GM19452 (cell line): ENCODE measurements around the gene OR13J1.
"Not testable (repeated sequence)": the region's sequence is repeated elsewhere in the genome, so short reads cannot be mapped to it uniquely, and the experiment has no call there.

Experiments used
- ATAC-seq: cut with Tn5 transposase; IDR thresholded peaks from one replicate; pipeline ENCODE4 v1.9.1; 2021; ENCODE audit not compliant: unreplicated experiment

The OR13J1 gene

DNA sequence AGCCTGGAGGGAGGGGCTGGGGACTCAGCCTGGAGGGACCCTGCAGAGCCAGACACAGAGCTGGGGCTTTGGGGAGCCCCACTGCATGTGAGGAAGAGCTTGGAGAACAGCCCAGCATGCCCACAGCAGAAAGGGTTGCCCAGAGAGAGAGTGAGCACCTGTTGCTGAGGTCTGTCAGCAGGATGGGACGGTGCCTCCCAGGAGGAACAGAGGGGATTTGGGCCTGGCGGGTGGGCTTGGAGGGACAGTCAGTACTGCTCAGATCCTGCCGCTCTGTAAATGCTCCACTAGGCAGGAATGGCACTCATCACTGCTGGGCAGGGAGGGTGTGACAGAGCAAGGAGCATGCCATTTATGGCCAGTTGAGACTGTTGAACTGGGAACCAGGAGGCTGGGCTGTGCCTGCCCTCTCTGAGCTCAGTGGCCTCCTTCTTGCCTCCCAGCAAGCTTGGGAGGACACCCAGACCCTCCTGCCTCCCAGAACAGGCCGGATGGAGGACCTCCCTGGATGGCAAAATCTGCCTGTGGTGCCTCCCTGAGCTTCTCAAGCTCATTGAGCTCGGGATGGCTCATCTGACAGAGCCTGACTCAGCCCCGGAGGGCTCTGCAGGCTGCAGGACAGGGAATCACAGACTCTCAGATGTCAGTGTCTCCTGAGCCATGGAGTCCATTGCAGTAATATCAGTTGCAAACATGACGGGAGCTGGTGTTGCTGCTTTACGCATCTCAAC is 35.0 kb upstream of the OR13J1 start:
- no peak for ATAC-seq

DNA sequence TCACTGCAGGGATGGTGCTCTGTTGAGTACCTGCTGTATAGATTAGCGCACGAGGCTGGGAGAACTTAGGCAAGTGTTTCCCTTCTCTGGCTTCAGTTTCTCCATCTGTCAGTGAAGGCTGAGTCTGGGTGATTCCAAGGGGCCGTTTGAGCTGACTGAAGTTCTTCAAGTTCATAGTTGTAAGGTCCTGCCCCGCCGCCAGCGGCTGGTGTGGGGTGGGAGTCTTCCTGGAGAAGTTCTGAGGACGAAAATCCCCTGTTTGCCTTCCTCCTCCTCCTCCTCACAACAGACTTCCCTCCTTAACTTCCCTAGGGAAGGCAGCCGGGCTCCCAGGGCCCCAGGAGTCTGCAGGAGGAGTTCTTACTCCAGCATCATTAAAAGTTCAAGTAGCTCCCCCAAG is 34.1 kb upstream of the OR13J1 start:
- ATAC-seq = no peak

DNA sequence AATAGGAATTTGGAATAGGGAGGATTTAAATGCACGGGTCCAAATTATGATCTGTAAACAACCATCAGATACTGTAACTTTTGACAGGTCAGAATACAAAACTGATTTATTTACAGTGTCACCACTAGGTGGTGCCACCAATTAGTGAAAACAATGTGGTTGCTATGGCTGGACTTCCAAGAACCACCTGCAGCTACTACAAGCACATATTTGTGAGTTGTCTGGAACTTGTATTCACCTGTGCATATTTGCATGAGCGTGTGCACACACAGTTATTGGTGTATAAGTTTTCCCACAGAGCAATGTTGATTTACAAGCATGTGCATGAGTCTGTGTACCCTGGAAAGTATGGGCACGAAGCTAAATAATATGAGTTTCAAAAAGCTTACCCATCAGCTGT is 32.8 kb upstream of the OR13J1 start:
- ATAC-seq = no peak

DNA sequence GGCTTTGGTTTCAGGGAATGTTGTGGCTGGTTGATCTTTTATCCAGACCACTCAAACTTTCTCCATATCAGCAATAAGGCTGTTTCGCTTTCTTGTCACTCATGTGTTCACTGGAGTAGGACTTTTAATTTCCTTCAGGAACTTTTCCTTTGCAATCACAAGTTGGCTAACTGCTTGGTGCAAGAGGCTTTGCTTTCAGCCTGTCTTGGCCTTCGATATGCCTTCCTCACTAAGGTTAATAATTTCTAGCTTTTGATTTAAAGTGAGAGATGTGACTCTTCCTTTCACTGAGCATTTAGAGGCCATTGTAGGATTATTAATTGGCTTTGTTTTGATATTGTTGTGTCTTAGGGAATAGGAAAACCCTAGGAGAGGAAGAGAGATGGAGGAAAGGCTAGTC is 28.8 kb upstream of the OR13J1 start:
- no peak for ATAC-seq

DNA sequence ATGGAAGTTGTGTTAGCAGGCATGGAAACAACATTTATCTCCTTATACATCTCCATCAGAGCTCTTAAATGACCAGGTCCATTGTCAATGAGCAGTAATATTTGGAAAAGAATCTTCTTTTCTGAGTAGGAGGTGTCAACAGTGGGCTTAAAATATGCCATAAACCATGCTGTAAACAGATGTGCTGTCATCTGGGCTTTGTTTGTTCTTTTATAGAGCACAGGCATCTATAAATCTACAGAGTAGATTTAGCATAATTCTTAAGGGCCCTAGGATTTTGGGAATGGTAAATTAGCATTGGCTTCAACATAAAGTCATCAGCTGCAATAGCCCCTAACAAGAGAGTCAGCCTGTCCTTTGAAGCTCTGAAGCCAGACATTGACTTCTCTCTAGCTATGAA is 28.1 kb upstream of the OR13J1 start:
- ATAC-seq = no peak

DNA sequence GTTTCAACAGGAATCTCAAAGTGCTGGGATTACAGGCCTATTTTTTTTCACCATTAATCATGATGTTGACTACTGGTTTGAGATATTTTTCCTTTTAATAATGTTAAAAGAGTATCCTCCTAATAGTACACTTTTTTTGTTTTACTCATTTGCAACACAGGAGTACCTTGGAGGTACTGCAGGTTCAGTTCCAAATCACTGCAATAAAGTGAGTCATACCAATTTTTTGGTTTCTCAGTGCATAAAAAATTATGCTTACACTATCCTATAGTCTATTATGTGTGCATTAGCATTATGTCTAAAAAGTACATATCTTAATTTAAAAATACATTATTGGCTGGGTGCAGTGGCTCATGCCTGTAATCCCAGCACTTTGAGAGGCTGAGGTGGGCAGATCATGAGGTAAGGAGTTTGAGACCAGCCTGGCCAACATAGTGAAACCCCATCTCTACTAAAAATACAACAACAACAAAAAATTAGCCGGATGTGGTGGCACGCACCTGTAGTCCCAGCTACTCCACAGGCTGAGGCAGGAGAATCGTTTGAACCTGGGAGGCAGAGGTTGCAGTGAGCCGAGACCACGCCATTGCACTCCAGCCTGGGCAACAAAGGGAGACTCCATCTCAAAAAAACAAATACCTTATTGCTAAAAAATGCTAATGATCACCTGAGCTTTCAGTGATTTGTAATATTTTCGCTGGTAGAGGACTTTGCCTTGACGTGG is 27.3 kb upstream of the OR13J1 start:
- not testable (repeated sequence) for ATAC-seq

DNA sequence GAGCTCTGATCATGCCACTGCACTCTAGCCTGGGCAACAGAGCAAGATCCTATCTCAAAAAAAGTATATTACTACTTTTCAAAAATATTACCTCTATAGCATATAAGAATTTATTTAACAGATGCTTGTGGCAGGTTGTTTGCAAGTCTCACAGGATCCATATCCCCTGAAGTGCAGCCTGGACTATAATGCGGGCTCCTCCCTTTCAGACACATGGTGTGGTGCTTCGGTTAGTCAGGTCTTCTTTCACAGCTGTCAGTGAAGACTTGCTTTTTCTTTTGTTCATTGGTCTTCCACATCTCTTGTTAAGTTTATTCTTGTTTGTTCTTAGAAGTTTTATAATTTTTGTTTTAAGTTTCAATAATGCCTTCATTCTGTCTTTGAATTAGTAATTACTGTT is 26.4 kb upstream of the OR13J1 start:
- no peak for ATAC-seq

DNA sequence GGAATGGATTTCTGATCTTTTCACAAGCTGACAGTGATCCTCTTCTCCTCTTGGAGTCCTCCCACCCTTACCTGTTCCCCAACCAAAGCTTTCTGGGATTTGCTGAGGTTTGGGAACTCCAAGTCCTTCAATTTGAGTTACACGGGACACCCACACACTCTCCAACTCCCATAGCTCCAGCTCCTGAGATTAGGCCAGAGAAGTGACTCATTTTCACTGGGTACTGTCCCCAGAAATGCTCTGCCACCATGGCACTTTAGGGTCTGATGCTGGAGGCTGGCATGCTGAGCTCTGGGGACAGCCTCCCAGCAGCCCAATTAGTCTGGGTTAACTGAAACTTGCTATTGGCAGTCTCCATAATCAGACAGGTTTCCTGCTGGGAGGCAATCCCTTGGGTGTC is 21.9 kb upstream of the OR13J1 start:
- ATAC-seq = no peak

DNA sequence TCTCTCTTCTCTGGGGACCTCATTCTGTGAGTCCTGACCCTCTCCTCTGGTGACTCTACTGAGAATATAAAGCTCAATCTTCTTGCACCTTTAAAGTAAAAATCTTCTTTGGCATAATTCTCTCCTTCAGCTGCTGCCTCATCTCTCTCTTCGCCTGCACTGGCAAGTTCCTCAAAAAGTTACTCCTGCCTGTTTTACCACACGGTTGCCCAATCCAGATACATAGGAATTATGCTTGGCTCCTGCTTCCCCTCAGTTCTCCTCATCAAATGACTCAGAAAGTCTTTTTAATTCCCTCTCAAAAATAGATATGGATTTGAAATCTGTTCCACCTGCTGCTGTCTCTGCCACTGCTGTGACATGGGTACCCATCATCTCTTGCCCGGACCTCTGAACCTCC is 21.4 kb upstream of the OR13J1 start:
- ATAC-seq = no peak

DNA sequence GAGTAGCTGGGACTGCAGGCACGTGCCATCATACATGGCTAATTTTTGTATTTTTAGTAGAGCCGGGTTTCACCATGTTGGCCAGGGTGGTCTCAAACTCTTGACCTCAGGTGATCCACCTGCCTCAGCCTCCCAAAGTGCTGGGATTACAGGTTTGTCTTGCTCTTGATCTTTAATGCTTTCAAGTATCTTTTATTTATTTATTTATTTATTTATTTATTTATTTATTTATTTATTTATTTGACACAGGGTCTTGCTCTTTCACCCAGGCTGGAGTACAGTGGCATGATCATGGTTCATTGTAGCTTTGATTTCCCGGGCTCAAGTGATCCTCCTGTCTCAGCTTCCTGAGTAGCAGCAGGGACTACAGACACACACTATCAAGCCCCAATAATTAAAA is 14.7 kb upstream of the OR13J1 start:
- not testable (repeated sequence) for ATAC-seq

DNA sequence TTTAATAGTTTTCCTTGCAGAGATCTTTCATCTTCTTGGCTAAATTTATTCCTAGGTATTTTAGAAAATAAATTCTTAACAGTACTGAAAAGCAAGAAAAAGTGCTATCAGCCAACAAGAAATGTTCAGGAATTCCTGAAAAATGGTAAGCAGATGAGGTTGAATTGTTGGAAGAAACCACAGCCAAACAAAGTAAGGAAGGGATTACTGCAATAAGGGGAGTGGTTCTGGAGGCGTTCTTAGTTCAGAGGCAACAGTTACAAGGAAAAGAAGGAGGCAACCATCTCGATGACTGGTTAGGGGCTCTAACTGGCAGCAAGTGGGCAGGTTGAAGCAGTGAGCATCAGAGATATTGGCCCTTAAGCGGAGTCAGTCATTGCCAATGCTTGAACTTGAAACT is 12.8 kb upstream of the OR13J1 start:
- no peak for ATAC-seq

DNA sequence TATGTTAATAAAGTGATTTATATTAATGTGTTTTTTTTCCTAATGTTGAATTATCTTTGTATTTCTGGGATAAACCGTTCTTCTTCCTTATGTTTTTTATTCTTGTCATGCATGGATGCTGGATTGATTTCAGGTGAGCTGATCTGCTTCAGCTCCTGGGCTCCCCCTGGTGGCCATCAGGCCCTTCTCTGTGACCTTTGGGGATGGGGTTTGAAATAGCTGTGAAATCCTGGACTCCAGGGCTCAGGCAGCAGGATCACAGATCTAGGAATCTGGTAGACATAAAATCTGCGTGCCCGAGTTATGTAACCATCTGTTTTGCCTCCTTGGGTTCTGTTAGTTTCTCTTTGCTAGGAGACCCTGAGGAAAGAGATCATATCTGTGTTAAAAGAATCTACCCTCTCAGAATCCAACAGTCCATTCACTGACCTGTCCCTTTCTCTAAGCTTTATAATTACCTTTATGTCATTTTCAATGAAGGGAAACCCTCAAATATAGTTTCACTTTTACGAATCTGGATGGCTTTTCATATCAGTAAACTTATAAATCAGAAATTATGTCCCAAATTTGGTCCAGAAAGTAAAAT is 12.2 kb upstream of the OR13J1 start:
- ATAC-seq = no peak

DNA sequence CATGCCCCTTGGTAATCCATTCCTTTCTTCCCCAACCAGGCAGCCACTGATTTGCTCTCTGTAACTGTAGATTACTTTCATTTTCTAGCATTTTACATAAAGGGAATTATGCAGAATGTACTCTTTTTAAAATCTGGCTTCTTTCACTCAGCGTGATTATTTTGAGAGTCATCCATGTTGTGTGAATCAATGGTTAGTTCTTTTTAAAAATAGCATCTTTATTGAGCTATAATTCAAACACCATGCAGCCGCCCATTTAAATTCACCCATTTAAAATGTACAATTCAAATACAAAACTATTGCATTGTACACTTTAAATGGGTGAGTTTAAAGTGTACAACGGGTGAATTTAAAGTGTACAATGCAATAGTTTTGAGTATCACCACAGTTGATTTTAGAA is 2.3 kb upstream of the OR13J1 start:
- no peak for ATAC-seq

DNA sequence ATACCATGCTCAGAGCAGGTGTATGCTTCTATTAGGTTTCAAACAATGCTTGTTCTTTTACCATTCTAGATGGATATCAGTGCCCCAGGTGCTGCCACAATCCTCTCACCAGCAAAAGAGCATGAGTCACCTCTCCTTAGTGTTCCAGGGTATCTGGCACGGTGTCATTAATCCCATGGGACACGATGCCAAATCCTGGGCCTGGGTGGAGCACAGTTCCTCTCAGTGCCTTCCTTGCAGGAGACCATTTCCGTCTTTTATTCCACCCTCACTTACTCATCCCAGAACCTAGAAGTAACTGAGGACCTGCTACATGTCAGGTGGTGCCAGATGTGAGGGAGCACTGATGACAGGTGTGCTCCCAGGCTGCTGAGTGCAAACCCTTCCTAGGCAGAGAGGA is 1.3 kb upstream of the OR13J1 start:
- no peak for ATAC-seq

DNA sequence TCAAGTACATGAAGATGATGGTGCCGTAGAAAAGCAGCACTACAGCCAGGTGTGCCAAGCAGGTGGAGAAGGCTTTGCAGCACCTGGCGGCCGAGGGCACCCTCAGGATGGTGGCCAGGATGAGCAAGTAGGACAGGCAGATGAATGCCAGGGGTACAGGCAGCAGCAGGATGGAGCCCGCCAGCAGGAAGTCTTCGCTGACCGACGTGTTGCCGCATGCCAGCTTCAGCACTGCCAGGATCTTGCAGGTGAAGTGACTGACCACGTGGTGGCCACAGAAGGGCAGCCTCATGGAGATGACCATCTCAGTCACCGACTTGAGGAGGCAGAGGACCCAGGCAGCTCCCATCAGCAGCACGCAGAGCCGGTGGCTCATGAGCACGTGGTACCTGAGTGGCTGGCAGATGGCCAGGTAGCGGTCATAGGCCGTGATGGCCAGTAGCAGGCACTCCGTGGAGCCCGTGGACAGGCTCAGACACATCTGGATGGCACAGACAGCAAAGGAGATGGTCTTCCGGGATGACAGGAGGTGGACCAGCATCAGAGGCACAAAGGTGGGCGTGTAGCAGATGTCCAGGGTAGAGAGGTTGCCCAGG is 482 bp downstream of the OR13J1 start:
- no peak for ATAC-seq

DNA sequence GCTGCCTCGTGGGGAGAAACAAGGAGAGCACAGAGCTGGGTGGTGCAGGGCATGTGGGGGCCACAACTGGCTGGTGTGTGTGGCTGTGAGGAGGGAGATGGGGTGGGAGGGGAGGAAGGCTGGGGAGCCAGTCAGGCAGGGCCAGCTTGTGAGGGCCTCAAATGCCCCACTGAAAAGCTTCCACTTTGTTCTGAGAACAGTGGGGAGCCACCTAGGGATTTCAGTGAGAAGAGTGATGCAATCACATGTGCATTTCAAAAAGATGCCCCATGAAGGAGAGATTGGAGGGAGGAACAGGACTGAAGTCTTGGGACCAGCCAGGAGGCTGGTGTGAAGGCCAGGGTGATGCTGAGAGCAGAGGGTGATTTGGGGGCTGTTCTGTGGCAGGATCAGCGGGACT is 1.3 kb downstream of the OR13J1 start:
- ATAC-seq = no peak

DNA sequence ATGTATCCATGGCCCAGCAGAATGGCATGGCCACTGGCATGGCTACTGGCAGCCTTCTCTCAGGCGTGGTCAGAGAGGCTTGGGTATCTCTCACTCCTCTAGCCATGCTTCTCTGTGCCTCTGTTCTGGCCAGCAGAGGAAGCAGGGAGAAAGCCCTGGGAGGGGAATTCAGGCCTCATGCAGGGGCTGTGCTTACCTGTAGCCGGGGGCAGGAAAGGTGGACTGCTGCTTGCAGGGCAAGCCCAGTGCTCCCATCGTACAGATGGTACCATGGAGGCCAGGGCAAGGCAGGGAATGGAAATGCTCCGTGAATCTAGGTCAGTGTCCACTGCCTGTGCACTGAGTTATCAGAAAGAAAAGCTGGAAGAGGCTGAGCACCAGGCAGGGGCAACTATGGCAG is 2.7 kb downstream of the OR13J1 start:
- no peak for ATAC-seq

DNA sequence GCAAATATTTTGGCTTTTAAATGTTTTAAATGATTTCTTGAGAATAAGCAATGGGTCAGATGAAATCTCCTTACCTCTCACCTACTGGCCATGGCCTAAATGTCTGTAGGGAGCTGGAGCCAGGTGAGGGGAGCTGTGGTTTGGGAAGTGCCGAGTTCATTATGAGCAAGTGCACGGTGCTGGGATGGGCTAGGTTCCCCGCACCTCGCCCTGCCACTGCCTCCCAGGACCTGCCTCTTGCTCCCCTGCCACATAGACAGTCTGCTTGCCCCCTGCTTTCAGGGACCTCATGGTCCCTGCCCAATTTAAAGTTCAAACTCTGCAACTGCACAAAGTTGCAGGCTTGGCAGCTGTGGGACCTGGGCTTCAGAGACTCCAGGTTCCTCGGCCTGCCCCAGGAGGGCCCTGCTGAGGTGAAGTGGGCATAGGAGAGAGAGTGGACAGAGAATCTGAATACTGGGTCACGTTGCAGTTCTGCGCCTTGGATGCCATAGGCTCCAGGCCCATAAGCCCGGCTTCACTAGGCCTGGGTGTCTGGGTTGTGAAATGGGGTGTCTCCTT is 5.4 kb downstream of the OR13J1 start:
- no peak for ATAC-seq

DNA sequence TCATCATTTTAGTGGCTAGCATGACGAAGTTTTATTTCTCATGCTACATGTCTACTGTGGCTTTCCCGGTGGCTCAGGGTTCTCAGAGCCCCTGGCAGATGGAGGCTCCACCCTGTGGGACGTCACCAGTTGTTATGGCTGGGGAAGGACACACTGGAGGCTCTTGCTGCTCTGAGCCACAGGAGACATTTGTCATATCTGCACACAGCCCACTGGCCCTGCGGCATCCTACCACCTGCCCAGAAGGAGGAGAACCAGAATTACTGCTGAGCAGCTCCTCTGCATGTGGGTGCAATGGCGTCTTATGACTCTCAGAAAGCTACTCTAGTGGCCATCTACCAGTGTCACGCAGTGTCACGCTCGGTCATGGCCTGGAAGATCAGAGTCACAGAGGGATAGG is 6.6 kb downstream of the OR13J1 start:
- no peak for ATAC-seq

DNA sequence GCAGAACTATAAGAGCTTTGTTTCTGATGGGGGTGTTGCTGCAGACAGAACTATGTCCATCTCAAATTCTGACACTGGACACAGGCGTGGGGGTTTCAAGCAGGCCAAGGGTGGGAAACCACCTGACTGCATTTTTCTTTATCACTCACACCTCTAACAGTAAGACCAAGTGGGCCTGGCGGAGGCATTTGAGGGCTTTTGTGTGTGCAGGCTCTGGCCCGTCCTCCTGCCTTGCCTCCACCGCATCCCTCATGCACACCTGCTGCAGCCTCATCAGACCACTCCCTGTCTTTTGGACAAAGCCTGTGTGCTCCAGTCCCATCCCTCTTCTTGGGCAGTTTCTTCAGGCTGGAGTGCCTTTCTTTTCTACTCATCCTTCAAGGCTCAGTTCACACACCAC is 7.9 kb downstream of the OR13J1 start:
- no peak for ATAC-seq

DNA sequence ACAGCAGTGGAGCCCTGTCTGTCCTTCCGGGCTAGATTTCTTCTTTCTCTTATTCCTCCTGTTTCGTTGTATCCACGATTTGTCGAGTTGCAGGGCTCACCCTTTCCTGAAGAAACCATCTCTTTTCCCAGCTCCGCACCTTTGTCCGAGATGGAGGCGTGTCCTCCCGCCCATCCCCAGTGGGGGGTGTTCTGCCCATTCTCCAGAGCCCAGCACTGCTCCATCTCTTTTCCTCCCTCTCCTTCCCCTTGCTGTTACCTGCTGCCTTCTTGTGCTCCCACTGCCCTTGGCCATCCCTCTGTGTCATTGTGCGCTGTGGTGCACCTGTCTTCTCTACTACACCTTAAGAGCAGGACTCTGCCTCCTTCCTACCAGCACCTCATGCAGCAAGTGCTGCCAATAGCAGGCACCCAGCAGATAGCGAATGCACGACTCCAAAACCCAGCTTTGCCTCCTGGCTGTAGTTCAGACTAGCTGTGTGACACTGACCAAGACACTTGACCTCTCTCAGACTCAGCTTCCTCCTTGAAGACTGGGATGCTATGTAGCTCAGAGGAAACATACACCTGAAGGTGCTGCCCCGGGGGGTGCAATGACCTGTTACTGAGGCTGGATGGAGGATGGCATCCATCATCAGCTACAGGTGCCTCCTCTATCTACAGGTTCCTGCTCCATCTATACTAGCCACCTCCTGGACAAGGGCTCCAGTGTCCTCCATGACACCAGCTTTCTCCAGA is 8.9 kb downstream of the OR13J1 start:
- no peak for ATAC-seq
